Fibroblast of the aortic adventitia (primary cell): ENCODE measurements around the gene ZNF189. TPM values are rescaled to one million over a fixed set of nuclear protein-coding genes. Genes with fewer than 3 reads are reported as not detected.

Experiments used
- DNase-seq: peaks from one replicate; pipeline ENCODE4 v3.0.0-alpha.2; 2010; ENCODE audit warnings: low read depth
- H3K4me3 ChIP-seq: 2 replicates; pipeline ENCODE4 v1.5.1; 2011; ENCODE audit warnings: low read depth, mild to moderate bottlenecking, control low read depth, low read length, moderate library complexity
- CTCF ChIP-seq: IDR thresholded peaks from 2 replicates; pipeline ENCODE4 v1.5.1; 2011; ENCODE audit warnings: mild to moderate bottlenecking, low read length, control low read depth, inconsistent platforms; ENCODE audit not compliant: insufficient read depth
- total RNA-seq: library from RNA; depleted of rRNA; stranded (reverse); fragments of >200 nt; gene quantifications from 2 replicates; pipeline ENCODE4 v1.2.3, GENCODE V29; 2012; ENCODE audit warnings: low replicate concordance

Gene ZNF189
- 15.3 and 18.3 TPM in 2 replicates for total RNA-seq

DNA sequence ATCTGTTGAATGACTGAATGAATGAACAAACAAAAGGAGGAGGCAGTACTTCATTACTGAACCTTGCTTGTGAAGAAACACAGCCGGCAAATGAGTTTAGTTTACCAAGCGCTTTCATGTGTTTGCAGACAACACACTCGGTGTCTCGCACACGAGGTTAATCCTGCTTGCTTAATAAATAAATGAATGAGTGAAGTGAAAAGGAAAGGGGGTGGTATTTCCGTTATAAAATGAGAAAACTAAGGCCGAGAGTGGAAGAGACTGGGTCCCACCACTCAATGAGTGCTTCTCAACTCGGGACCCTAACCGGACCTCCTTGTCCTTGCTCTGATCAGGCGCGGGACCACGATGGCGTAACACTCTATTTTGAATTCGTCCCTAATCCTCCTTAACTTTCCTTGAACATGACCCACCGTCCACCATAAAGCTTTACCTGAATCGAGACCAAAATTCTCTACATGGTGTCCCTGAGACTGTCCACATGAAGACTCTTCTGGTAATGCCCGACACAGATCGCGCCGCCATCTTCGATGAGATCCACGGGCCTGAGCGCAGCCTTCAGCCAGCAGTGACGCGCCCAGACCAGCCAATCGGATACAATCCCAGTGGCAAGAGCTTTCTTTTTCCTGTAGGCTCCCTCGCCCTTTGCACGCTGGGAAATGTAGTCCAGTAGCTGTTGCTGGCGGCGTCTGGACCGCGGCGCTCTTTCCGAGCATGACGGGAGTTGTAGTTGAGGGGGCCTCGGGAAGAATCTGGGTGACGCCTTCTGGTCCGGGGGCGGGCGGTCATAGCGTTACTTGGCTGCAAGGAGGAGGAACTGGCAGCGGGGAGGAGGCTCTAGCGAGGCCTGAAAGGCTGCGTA is at the start of gene ZNF189, which contains the start of gene MRPL50:
ZNF189 (plus strand) TSS at position 784 of the 862 bp plus-strand sequence. CDS start 306 bp downstream, outside the sequence.
MRPL50 (minus strand) TSS at position 551 of the 862 bp plus-strand sequence; CDS start at position 525, 26 bp downstream.
- TF ChIP-seq CTCF = no peak
- DNase-seq = peak; percentile 99
- peak within 1 kb of the TSS; percentile 87 for H3K4me3 ChIP-seq

GRCh38 chr9:101350285-101350684 is 48.4 kb upstream of the ZNF189 start:
- no peak for TF ChIP-seq CTCF
- no peak for DNase-seq
- H3K4me3 ChIP-seq = no peak overlapping the region

GRCh38 chr9:101352892-101353463 is 45.7 kb upstream of the ZNF189 start:
- TF ChIP-seq CTCF = no peak
- DNase-seq = no peak
- H3K4me3 ChIP-seq = no peak overlapping the region

DNA sequence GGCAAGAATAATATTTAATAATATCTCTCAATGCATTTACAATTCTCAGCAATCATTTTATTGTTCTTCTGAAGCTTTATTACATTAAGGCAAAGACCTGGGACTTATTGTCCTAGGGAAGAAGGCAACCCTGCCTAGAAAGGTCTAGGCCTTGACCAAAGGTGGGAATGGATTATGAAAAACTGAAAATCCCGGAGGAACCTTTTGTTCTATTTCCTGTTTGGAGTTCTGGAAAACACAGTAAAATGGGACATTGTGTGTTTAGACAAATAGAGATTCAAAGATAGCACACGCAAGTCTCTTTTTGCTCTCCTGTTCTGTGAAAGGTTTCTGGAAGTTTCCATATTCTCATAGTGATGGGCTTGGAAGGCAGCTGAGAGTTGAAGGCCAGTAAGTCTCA is 45.0 kb upstream of the ZNF189 start:
- DNase-seq = no peak
- TF ChIP-seq CTCF = no peak

GRCh38 chr9:101354143-101354764 is 44.4 kb upstream of the ZNF189 start:
- no peak overlapping the region for H3K4me3 ChIP-seq
- TF ChIP-seq CTCF = no peak
- DNase-seq = no peak

More for the DNA sequence above, 45.0 kb upstream of the ZNF189 start:
- H3K4me3 ChIP-seq = no peak overlapping the region

- H3K4me3 ChIP-seq = no peak overlapping the region
- DNase-seq = no peak
- TF ChIP-seq CTCF = no peak
Measured at GRCh38 chr9:101354765-101355708, 43.6 kb upstream of the ZNF189 start.
